LNCaP clone FGC (cell line): ENCODE data around the gene STARD3NL.
"Not testable (repeated sequence)": the region's sequence is repeated elsewhere in the genome, so short reads cannot be mapped to it uniquely, and the experiment has no call there.

ENCODE experiments used
- DNase-seq: peaks from one replicate; pipeline ENCODE4 v3.0.0-alpha.2; 2011; ENCODE audit warnings: low read depth
- H3K4me3 ChIP-seq: 2 replicates; pipeline ENCODE4 v1.5.1; 2011; ENCODE audit warnings: mild to moderate bottlenecking, low read depth, low read length, control low read depth
- TF ChIP-seq, protein P1 (sequence below): IDR thresholded peaks from 2 replicates; pipeline ENCODE4 v1.5.1; 2012; ENCODE audit warnings: mild to moderate bottlenecking; ENCODE audit not compliant: control insufficient read depth, insufficient read depth; ENCODE audit errors: extremely low read depth

Gene STARD3NL

GRCh38 chr7:38232502-38233366, 54.7 kb downstream of the STARD3NL start:
- no peak overlapping the region for H3K4me3 ChIP-seq
- TF ChIP-seq, protein P1, sequence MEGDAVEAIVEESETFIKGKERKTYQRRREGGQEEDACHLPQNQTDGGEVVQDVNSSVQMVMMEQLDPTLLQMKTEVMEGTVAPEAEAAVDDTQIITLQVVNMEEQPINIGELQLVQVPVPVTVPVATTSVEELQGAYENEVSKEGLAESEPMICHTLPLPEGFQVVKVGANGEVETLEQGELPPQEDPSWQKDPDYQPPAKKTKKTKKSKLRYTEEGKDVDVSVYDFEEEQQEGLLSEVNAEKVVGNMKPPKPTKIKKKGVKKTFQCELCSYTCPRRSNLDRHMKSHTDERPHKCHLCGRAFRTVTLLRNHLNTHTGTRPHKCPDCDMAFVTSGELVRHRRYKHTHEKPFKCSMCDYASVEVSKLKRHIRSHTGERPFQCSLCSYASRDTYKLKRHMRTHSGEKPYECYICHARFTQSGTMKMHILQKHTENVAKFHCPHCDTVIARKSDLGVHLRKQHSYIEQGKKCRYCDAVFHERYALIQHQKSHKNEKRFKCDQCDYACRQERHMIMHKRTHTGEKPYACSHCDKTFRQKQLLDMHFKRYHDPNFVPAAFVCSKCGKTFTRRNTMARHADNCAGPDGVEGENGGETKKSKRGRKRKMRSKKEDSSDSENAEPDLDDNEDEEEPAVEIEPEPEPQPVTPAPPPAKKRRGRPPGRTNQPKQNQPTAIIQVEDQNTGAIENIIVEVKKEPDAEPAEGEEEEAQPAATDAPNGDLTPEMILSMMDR = no peak
- DNase-seq = no peak

- not testable (repeated sequence) for DNase-seq, H3K4me3 ChIP-seq
Observed at GRCh38 chr7:38234759-38235158, 56.7 kb downstream of the STARD3NL start.

- TF ChIP-seq, protein P1 = no peak
- no peak overlapping the region for H3K4me3 ChIP-seq
- no peak for DNase-seq
Observed at GRCh38 chr7:38235606-38236005, 57.6 kb downstream of the STARD3NL start.

- H3K4me3 ChIP-seq, DNase-seq: not testable (repeated sequence)
Observed at GRCh38 chr7:38239129-38239528, 61.1 kb downstream of the STARD3NL start.

- H3K4me3 ChIP-seq = no peak overlapping the region
- DNase-seq = peak; percentile 83
- TF ChIP-seq, protein P1 = no peak
Observed at GRCh38 chr7:38241071-38241470, 63.0 kb downstream of the STARD3NL start.

GRCh38 chr7:38242814-38243213, 64.8 kb downstream of the STARD3NL start:
- no peak for DNase-seq
- TF ChIP-seq, protein P1 = no peak
- H3K4me3 ChIP-seq = no peak overlapping the region

DNA sequence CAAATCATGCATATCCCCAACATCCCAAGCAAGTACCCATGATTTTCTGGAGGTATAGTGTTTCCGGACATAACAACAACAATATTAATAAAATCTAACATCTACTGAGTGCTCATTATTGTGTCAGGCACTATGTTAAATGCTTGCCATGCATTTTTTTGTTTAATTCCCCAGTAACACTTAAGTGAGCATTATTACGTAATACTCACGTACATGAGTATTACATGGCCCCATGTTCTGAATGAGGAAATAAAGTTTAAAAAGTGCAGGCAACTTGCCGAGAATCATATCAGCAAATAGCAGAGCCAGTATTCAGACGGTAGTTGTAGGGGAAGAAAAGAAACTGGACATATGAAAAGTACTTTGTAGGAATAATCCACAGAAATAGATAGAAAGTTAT, 65.3 kb downstream of the STARD3NL start:
- not testable (repeated sequence) for DNase-seq, H3K4me3 ChIP-seq

DNA sequence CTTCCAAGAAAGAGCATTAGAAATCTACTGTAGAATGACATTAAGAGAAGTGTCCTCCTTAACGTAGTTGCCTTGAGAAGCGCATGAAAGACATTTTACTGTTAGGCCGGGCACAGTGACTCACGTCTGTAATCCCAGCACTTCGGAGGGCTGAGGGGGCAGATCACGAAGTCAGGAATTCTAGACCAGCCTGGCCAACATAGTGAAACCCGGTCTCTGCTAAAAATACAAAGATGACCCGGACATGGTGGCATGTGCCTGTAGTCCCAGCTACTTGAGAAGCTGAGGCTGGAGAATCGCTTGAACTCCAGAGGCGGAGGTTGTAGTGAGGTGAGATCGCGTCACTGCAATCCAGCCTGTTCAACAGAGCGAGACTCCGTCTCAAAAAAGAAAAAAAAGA, 66.5 kb downstream of the STARD3NL start:
- H3K4me3 ChIP-seq = no peak overlapping the region
- TF ChIP-seq, protein P1 = no peak
- no peak for DNase-seq
